Common myeloid progenitor, CD34-positive (primary cell): Measurements from ENCODE around the gene ANKRD13D.

Experiments used
- CTCF ChIA-PET: fragments of 350-600 bp; sonication (Branson Sonifier 250); formaldehyde crosslinking; loops from one replicate; lab custom pipeline; 2021; ENCODE audit warnings: antibody characterized with exemption; lab: Charles Lee
- POLR2A ChIA-PET: fragments of 350-600 bp; sonication (Branson Sonifier 250); formaldehyde crosslinking; loops from one replicate; lab custom pipeline; 2021; ENCODE audit warnings: antibody characterized with exemption; lab: Charles Lee
- DNase-seq, 3 donors: peaks; one replicate each; pipeline versions ENCODE4 v3.0.0 to v3.0.0-alpha.2; 2013
- H3K27ac ChIP-seq, 2 experiments: 1 replicate in 1 of 2; 2 replicates in 1 of 2; pipeline ENCODE4 v1.7.0; 2013; ENCODE audit warnings: inconsistent platforms in 2 of 2, low read length in 2 of 2, mild to moderate bottlenecking in 2 of 2, low read depth in 1 of 2, moderate library complexity in 1 of 2; ENCODE audit not compliant: severe bottlenecking in 2 of 2, insufficient read depth in 1 of 2, poor library complexity in 1 of 2
- H3K27me3 ChIP-seq, 5 experiments: replicated peaks in 2 of 5; 1 replicate in 3 of 5; 2 replicates in 2 of 5; pipeline versions ENCODE4 v1.6.1 to v1.7.0; 2013; ENCODE audit warnings: low read length in 4 of 5, mild to moderate bottlenecking in 2 of 5, moderate library complexity in 2 of 5, inconsistent platforms in 1 of 5; ENCODE audit not compliant: insufficient read depth in 5 of 5, control insufficient read depth in 4 of 5
- H3K36me3 ChIP-seq, 4 experiments: 1 replicate in 2 of 4; 2 replicates in 2 of 4; pipeline versions ENCODE4 v1.6.1 to v1.7.0; 2013; ENCODE audit warnings: low read length in 3 of 4, control low read depth in 1 of 4, mild to moderate bottlenecking in 1 of 4; ENCODE audit not compliant: control insufficient read depth in 4 of 4, insufficient read depth in 4 of 4
- H3K4me1 ChIP-seq, 4 experiments: 1 replicate in 3 of 4; 2 replicates in 1 of 4; pipeline versions ENCODE4 v1.6.1 to v1.7.1; 2013; ENCODE audit warnings: low read length in 3 of 4, mild to moderate bottlenecking in 3 of 4, control low read depth in 1 of 4, inconsistent platforms in 1 of 4, moderate library complexity in 1 of 4; ENCODE audit not compliant: control insufficient read depth in 4 of 4, insufficient read depth in 4 of 4; ENCODE audit errors: control extremely low read depth in 1 of 4
- H3K4me3 ChIP-seq, 7 experiments: 1 replicate in 4 of 7; 2 replicates in 3 of 7; pipeline versions ENCODE4 v1.5.1 to v1.7.0; 2013; ENCODE audit warnings: mild to moderate bottlenecking in 7 of 7, low read length in 6 of 7, moderate library complexity in 6 of 7, inconsistent platforms in 2 of 7, low read depth in 2 of 7, control low read depth in 1 of 7; ENCODE audit not compliant: insufficient read depth in 4 of 7, control insufficient read depth in 1 of 7; ENCODE audit errors: extremely low read depth in 1 of 7
- H3K9me3 ChIP-seq, 5 experiments: 1 replicate in 4 of 5; 2 replicates in 1 of 5; pipeline versions ENCODE4 v1.6.1 to v1.7.1; 2013; ENCODE audit warnings: low read length in 4 of 5, mild to moderate bottlenecking in 2 of 5, inconsistent platforms in 1 of 5, low read depth in 1 of 5, moderate library complexity in 1 of 5; ENCODE audit not compliant: control insufficient read depth in 4 of 5, insufficient read depth in 2 of 5; ENCODE audit errors: control extremely low read depth in 1 of 5
- whole genome bisulfite sequencing: methylation state at CpG from one replicate; pipeline ENCODE4 v1.1.5; 2013; ENCODE audit not compliant: insufficient coverage; 5-methylcytosine and 5-hydroxymethylcytosine counted together

ANKRD13D gene

DNA sequence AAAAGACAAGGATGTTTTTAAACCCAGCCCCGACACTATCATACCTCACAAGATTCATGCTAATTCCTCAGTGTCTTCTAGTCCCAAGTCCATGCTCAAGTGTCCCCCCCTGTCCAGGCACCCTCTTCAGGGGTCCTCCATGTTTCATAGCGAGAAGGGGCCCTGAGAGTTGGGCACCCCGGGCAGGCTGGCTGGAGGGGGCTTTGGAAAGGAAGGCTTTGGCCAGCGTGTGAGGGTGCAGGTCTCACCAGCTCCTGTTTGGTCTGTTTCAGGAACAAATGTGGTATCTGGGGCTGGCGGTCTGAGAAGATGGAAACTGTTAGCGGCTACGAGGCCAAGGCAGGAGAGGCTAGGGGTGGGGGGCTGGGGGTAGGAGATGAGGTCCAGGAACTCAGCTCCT, 9.7 kb downstream of the ANKRD13D start:
- no peak overlapping the region for H3K27ac ChIP-seq
- H3K4me1 ChIP-seq = peaks cover 0 to 22% (median 14%) of the 10 kb centered on the region in 4 experiments
- no peak overlapping the region for H3K4me3 ChIP-seq
- ChIA-PET POLR2A (interaction anchor here (0.9 kb wide), 1 partner anchor 21 kb away, joined by 5 read pairs; no protein-coding TSS in a partner anchor), CTCF (interaction anchor here (0.7 to 2.1 kb wide), 6 partner anchors 10 to 45 kb away, joined by 3 to 9 read pairs (median 4); partner anchors contain the start of gene ANKRD13D)
- peaks cover 0 to 20% (median 4%) of the 10 kb centered on the region in 5 experiments for H3K9me3 ChIP-seq
- DNase-seq = no peak
- WGBS = 100% methylated on average over 6 of the region's 7 CpGs
- H3K27me3 ChIP-seq = no peaks in the 10 kb centered on the region
- H3K36me3 ChIP-seq = peaks cover 10 to 72% (median 52%) of the 10 kb centered on the region in 4 experiments

DNA sequence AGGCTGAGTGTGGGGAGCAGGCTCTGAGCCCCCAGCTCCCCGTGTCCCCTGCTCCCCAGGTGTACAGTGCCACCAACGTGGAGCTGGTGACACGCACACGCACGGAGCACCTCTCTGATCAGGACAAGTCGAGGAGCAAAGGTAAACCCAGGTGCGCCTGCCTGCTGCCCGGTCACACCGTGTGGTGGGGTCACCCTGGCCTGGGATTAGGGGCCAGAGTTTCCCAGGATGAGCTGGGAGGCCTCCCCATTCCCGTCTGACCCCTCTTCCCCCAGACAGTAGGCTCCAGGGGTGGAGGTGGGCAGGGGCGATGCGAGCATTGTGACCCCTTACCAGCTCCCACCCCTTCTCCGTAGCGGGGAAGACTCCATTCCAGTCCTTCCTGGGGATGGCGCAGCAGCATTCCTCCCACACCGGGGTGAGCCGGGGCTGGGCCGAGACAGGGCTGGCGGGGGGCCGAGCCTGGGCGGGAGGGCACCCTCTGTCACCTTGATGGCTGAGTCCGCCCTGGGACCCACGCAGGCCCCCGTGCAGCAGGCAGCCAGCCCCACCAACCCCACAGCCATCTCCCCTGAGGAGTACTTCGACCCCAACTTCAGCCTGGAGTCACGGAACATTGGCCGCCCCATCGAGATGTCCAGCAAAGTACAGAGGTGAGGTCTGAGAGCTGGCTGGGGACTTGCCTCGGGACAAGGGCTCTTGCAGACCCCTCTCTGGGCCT, 10.5 kb downstream of the ANKRD13D start:
- CTCF ChIA-PET = interaction anchor here (0.6 to 2.1 kb wide), 4 partner anchors 11 to 218 kb away, joined by 3 to 9 read pairs (median 4); partner anchors contain the start of gene ANKRD13D
- POLR2A ChIA-PET = interaction anchor here (0.9 to 6.7 kb wide), 2 partner anchors 10 to 22 kb away, joined by 5 to 79 read pairs; partner anchors contain the start of gene ANKRD13D

DNA sequence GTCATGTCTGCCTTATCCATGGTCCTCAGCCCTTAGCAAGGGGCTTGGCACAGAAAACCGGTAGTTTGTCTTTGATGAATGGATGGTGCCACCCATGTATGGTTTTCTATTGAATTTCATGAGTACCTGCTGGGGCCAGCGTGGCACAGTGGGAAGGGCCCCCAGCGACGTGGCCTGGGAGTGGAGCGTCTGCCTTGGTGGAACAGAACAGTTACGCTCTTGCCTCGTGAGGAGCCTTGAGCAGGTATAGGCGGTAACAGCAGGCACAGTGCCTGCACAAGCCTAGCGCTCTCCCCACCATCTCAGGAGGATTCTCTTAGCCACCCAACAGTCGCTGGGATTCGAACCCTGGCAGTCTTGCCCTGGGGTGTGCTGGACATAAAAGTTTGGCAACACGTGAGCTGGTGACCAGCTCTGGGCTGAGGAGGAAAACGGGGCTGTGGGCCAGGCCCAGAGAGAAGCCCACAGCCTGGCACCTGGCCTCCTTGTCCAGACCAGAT, 11.2 kb downstream of the ANKRD13D start:
- H3K27me3 ChIP-seq = no peaks in the 10 kb centered on the region
- H3K36me3 ChIP-seq = peaks cover 6 to 61% (median 46%) of the 10 kb centered on the region in 4 experiments
- CTCF ChIA-PET = interaction anchor here (0.7 to 1.6 kb wide), 4 partner anchors 10 to 39 kb away, joined by 3 to 4 read pairs (median 4); no protein-coding TSS in a partner anchor
- POLR2A ChIA-PET = interaction anchor here (0.8 to 6.7 kb wide), 2 partner anchors 11 to 16 kb away, joined by 3 to 79 read pairs; partner anchors contain the start of gene ANKRD13D
- H3K27ac ChIP-seq = no peak overlapping the region
- H3K4me3 ChIP-seq = no peak overlapping the region
- peaks cover 0 to 10% (median 3%) of the 10 kb centered on the region in 5 experiments for H3K9me3 ChIP-seq
- WGBS = 97% methylated on average over 12 of the region's 13 CpGs
- peaks cover 0 to 33% (median 24%) of the 10 kb centered on the region in 4 experiments for H3K4me1 ChIP-seq
- no peak for DNase-seq

More for the DNA sequence above, 10.5 kb downstream of the ANKRD13D start:
- Histone ChIP-seq H3K4me3 (no peak overlapping the region), H3K27ac (no peak overlapping the region), H3K9me3 (peaks cover 0 to 16% (median 4%) of the 10 kb centered on the region in 5 experiments), H3K27me3 (no peaks in the 10 kb centered on the region), H3K36me3 (peaks cover 8 to 65% (median 50%) of the 10 kb centered on the region in 4 experiments), H3K4me1 (peaks cover 0 to 31% (median 23%) of the 10 kb centered on the region in 4 experiments)
- WGBS = 97% methylated on average over 22 of the region's 29 CpGs
- no peak for DNase-seq

DNA sequence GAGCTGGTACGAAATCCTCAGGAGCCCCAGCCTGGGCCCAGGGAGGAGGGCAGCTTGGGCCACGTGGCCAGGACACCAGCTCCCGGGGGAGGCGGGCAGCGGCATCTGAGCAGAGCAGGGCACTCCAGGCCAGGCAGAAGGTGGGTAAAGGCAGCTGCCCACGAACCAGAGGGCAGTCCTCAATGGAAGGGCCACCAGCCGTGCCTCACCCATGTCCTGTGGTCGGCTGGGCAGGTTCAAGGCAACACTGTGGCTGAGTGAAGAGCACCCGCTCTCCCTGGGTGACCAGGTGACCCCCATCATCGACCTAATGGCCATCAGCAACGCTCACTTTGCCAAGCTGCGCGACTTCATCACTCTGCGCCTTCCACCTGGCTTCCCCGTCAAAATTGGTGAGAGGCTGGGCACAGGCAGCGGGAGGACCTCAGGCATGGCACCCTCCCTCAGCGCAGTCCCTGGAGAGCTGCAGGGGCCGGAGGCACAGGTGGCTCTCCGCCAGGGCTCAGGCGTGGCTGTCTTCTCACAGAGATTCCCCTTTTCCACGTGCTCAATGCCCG, 11.7 kb downstream of the ANKRD13D start:
- WGBS = 98% methylated on average over 19 of the region's 22 CpGs
- Histone ChIP-seq H3K9me3 (peaks cover 0 to 5% (median 0%) of the 10 kb centered on the region in 5 experiments), H3K27me3 (no peaks in the 10 kb centered on the region), H3K27ac (no peak overlapping the region), H3K4me1 (peaks cover 0 to 33% (median 24%) of the 10 kb centered on the region in 4 experiments), H3K36me3 (peaks cover 6 to 60% (median 41%) of the 10 kb centered on the region in 4 experiments), H3K4me3 (no peak overlapping the region)
- CTCF ChIA-PET = interaction anchor here (0.7 to 3.0 kb wide), 5 partner anchors 10 to 39 kb away, joined by 3 to 20 read pairs (median 4); no protein-coding TSS in a partner anchor
- POLR2A ChIA-PET = interaction anchor here (0.8 to 6.7 kb wide), 2 partner anchors 11 to 17 kb away, joined by 3 to 79 read pairs; partner anchors contain the start of gene ANKRD13D
- no peak for DNase-seq

DNA sequence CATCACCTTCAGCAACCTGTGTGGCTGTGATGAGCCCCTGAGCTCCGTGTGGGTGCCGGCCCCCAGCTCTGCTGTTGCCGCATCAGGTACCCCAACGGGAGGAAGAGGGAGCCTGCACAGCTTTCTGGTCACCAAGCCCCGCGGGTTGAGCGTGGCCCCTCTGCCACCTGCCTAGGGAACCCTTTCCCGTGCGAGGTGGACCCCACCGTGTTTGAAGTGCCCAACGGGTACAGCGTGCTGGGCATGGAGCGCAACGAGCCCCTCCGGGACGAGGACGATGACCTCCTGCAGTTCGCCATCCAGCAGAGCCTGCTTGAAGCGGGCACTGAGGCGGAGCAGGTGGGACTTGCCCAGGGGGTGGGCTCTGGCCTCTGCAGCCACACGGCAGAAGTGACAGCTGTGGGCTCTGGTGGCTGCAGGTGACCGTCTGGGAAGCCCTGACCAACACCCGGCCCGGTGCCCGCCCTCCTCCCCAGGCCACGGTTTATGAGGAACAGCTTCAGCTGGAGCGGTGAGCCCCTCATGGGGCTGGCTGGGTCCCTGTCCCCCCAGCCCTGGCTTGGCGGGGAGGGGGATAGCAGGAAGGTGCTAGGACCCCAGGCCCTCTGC, 12.3 kb downstream of the ANKRD13D start:
- DNase-seq = no peak
- H3K27ac ChIP-seq = no peak overlapping the region
- ChIA-PET POLR2A (interaction anchor here (1.7 to 6.7 kb wide), 2 partner anchors 12 to 39 kb away, joined by 6 to 79 read pairs; partner anchors contain the start of gene ANKRD13D), CTCF (interaction anchor here (1.3 to 3.0 kb wide), 5 partner anchors 9 to 45 kb away, joined by 3 to 20 read pairs (median 4); no protein-coding TSS in a partner anchor)
- H3K36me3 ChIP-seq = peaks cover 6 to 54% (median 39%) of the 10 kb centered on the region in 4 experiments
- H3K27me3 ChIP-seq = no peaks in the 10 kb centered on the region
- H3K9me3 ChIP-seq = peaks cover 0 to 2% (median 0%) of the 10 kb centered on the region in 5 experiments
- no peak overlapping the region for H3K4me3 ChIP-seq
- peaks cover 0 to 33% (median 24%) of the 10 kb centered on the region in 4 experiments for H3K4me1 ChIP-seq
- WGBS = 98% methylated on average over 28 of the region's 28 CpGs

DNA sequence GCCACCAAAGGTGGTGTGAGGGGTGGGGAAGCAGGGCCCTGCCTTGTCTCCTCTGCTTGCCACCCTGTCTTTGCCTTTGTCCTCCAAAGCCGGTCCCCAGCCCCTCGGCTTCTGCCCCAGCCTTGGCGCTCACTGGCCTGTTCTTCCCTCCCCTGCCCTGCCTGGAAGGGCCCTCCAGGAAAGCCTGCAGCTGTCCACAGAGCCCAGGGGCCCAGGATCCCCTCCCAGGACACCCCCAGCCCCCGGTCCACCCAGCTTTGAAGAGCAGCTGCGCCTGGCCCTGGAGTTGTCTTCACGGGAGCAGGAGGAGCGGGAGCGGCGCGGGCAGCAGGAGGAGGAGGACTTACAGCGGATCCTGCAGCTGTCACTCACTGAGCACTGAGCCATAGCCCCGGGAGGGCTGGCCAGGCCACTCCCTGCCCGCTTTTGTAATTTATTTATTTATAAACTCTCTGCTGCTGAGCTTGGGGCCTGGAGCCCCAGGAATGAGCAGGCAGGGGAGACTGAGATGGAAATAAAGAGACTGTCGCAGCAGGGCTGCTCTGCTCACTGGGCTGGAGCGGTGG, 12.9 kb downstream of the ANKRD13D start:
- H3K27me3 ChIP-seq = no peaks in the 10 kb centered on the region
- WGBS = 83% methylated on average over 10 of the region's 15 CpGs
- no peaks in the 10 kb centered on the region for H3K9me3 ChIP-seq
- peaks cover 0 to 33% (median 24%) of the 10 kb centered on the region in 4 experiments for H3K4me1 ChIP-seq
- CTCF ChIA-PET = interaction anchor here (0.9 to 3.0 kb wide), 8 partner anchors 8 to 49 kb away, joined by 3 to 20 read pairs (median 4); no protein-coding TSS in a partner anchor
- peak overlapping the region in 2 of 7 experiments; percentile 0 to 81 for H3K4me3 ChIP-seq
- H3K36me3 ChIP-seq = peaks cover 6 to 51% (median 33%) of the 10 kb centered on the region in 4 experiments
- DNase-seq = no peak
- POLR2A ChIA-PET = interaction anchor here (1.5 to 6.7 kb wide), 5 partner anchors 8 to 40 kb away, joined by 6 to 79 read pairs (median 15); partner anchors contain the start of gene ANKRD13D
- peak overlapping the region in 1 of 2 experiments; percentile 64 for H3K27ac ChIP-seq
